Smooth muscle cell (in vitro differentiated cells): ENCODE results near the gene ABCA13. TPM values are rescaled to one million over a fixed set of nuclear protein-coding genes. Genes with fewer than 3 reads are reported as not detected.
A peak's percentile ranks its signal among the peaks of the same experiment; 100 is the strongest.

ENCODE experiments used
- DNase-seq: peaks from one replicate; lab custom pipeline; 2025; ENCODE audit not compliant: unreplicated experiment; lab: John Stamatoyannopoulos, UW
- H2AFZ ChIP-seq: fragments of 200-600 bp; sonication (generic); 2 replicates; pipeline ENCODE4 v1.6.0; 2016; ENCODE audit warnings: antibody characterized with exemption, low read depth, mild to moderate bottlenecking
- H3F3A ChIP-seq: fragments of 200-600 bp; sonication (generic); 2 replicates; pipeline ENCODE4 v1.6.0; 2017; ENCODE audit warnings: antibody characterized with exemption, low read depth
- H3K27ac ChIP-seq: fragments of 200-600 bp; sonication (generic); 2 replicates; pipeline ENCODE4 v1.5.1; 2016; ENCODE audit warnings: low read depth, mild to moderate bottlenecking
- H3K27me3 ChIP-seq: fragments of 200-600 bp; sonication (generic); 2 replicates; pipeline ENCODE4 v1.6.1; 2016; ENCODE audit warnings: low read depth, mild to moderate bottlenecking
- H3K36me3 ChIP-seq: fragments of 200-600 bp; sonication (generic); 2 replicates; pipeline ENCODE4 v1.5.1; 2016; ENCODE audit warnings: low read depth
- H3K4me1 ChIP-seq: fragments of 200-600 bp; sonication (generic); 2 replicates; pipeline ENCODE4 v1.5.1; 2016; ENCODE audit warnings: low read depth
- H3K4me2 ChIP-seq: fragments of 200-600 bp; sonication (generic); 2 replicates; pipeline ENCODE4 v1.6.0; 2016; ENCODE audit warnings: mild to moderate bottlenecking
- H3K4me3 ChIP-seq: fragments of 200-600 bp; sonication (generic); 2 replicates; pipeline ENCODE4 v1.5.1; 2016; ENCODE audit warnings: mild to moderate bottlenecking
- H3K79me2 ChIP-seq: fragments of 200-600 bp; sonication (generic); 2 replicates; pipeline ENCODE4 v1.6.0; 2016; ENCODE audit warnings: low read depth, mild to moderate bottlenecking
- H3K9ac ChIP-seq: fragments of 200-600 bp; sonication (generic); 2 replicates; pipeline ENCODE4 v1.6.0; 2016; ENCODE audit warnings: low read depth
- H3K9me3 ChIP-seq: fragments of 200-600 bp; sonication (generic); replicated peaks from 2 replicates; pipeline ENCODE4 v1.5.1; 2016; ENCODE audit warnings: low read depth
- H4K20me1 ChIP-seq: fragments of 200-600 bp; sonication (generic); 2 replicates; pipeline ENCODE4 v1.6.0; 2016; ENCODE audit warnings: low read depth
- CTCF ChIP-seq: fragments of 200-600 bp; sonication (generic); IDR thresholded peaks from 2 replicates; pipeline ENCODE4 v1.5.1; 2017; ENCODE audit warnings: borderline replicate concordance, mild to moderate bottlenecking, antibody characterized with exemption; ENCODE audit not compliant: insufficient read depth, poor library complexity, severe bottlenecking
- WGBS: methylation state at CpG from one replicate; pipeline ENCODE4 v1.1.7; 2016; ENCODE audit warnings: low lambda C conversion rate; 5-methylcytosine and 5-hydroxymethylcytosine counted together
- polyA plus RNA-seq: library from polyadenylated mRNA; unstranded; fragments of >200 nt; fragmentation: Nextera tagmentation; extraction: Ambion mirVana; gene quantifications from 2 replicates; pipeline ENCODE4 v1.2.1, GENCODE V29; 2016
- total RNA-seq: library from RNA; depleted of rRNA; stranded (reverse); fragments of >200 nt; gene quantifications from 2 replicates; pipeline ENCODE4 v1.2.3, GENCODE V29; 2014

Gene ABCA13
- total and polyA plus RNA-seq, 2 experiments from 2014 or later = not detected

- no peak for DNase-seq
- H3K36me3 ChIP-seq = no peaks in the 10 kb centered on the region
- no peaks in the 10 kb centered on the region for H3K4me1 ChIP-seq
- H3K27ac ChIP-seq = peak overlapping the region; percentile 18
- H2AFZ ChIP-seq = no peak overlapping the region
- H4K20me1 ChIP-seq = no peaks in the 10 kb centered on the region
- TF ChIP-seq CTCF = no peak
- H3K4me2 ChIP-seq = no peak overlapping the region
- H3F3A ChIP-seq = no peaks in the 10 kb centered on the region
- no peaks in the 10 kb centered on the region for H3K9me3 ChIP-seq
- H3K9ac ChIP-seq = no peak overlapping the region
- H3K79me2 ChIP-seq = no peaks in the 10 kb centered on the region
- H3K27me3 ChIP-seq = no peaks in the 10 kb centered on the region
- no peak overlapping the region for H3K4me3 ChIP-seq
- WGBS = 32% methylated on average over 2 of the region's 2 CpGs
These were observed 509.7 kb downstream of the ABCA13 start for GRCh38 chr7:48681006-48681405.

GRCh38 chr7:48691788-48692187, 520.5 kb downstream of the ABCA13 start:
- Histone ChIP-seq H3K9ac (no peak overlapping the region), H3K27me3 (no peaks in the 10 kb centered on the region), H3K4me3 (no peak overlapping the region), H3K36me3 (no peaks in the 10 kb centered on the region), H3K4me2 (no peak overlapping the region), H4K20me1 (no peaks in the 10 kb centered on the region), H3F3A (no peaks in the 10 kb centered on the region), H3K9me3 (no peaks in the 10 kb centered on the region), H3K79me2 (no peaks in the 10 kb centered on the region), H3K4me1 (no peaks in the 10 kb centered on the region), H3K27ac (no peak overlapping the region), H2AFZ (no peak overlapping the region)
- WGBS = 79% methylated on average over 1 of the region's 1 CpG
- no peak for TF ChIP-seq CTCF
- no peak for DNase-seq

Other genes with a start within 250 kb of the ABCA13 start
- gene PKD1L1, start 223.0 kb upstream of the ABCA13 start, total RNA-seq = 0.04 and 0.18 TPM in 2 replicates
- gene PKD1L1, start 223.0 kb upstream of the ABCA13 start, polyA plus RNA-seq = 0.06 TPM in 1 of 2 replicates, not detected in the other
- 35.8 and 39.1 TPM in 2 replicates for gene HUS1, start 191.8 kb upstream of the ABCA13 start, total RNA-seq
- gene HUS1, start 191.8 kb upstream of the ABCA13 start, polyA plus RNA-seq = 13.2 and 17.4 TPM in 2 replicates
- not detected in 2 replicates for gene SUN3, start 142.4 kb upstream of the ABCA13 start, total RNA-seq
- 0.40 TPM in 1 of 2 replicates, not detected in the other for gene SUN3, start 142.4 kb upstream of the ABCA13 start, polyA plus RNA-seq
- not detected in 2 replicates for gene C7orf57, start 135.9 kb upstream of the ABCA13 start, total RNA-seq
- gene C7orf57, start 135.9 kb upstream of the ABCA13 start, polyA plus RNA-seq = not detected in 2 replicates
- 12.5 and 23.6 TPM in 2 replicates for gene UPP1, start 82.2 kb upstream of the ABCA13 start, total RNA-seq
- gene UPP1, start 82.2 kb upstream of the ABCA13 start, polyA plus RNA-seq = 43.8 and 56.2 TPM in 2 replicates